ENCODE measurements around the gene C1QTNF8.
"Not testable (repeated sequence)": the region's sequence is repeated elsewhere in the genome, so short reads cannot be mapped to it uniquely, and the experiment has no call there.

The C1QTNF8 gene

GRCh38 chr16:1092685-1093283 lies 3.3 kb downstream of the C1QTNF8 start:
- DNase-seq = not testable (repeated sequence)

- no peak for DNase-seq
These were observed 4.0 kb downstream of the C1QTNF8 start for GRCh38 chr16:1091992-1092552.

GRCh38 chr16:1090620-1091587 lies 5.1 kb downstream of the C1QTNF8 start:
- peak in 2 of 3 experiments; percentile 13 to 34 for DNase-seq

- DNase-seq = no peak
These were observed 6.0 kb downstream of the C1QTNF8 start for GRCh38 chr16:1089822-1090619.

- DNase-seq = no peak
These were observed 6.6 kb downstream of the C1QTNF8 start for GRCh38 chr16:1089439-1089821.

GRCh38 chr16:1088295-1089170 lies 7.5 kb downstream of the C1QTNF8 start:
- DNase-seq = no peak

- not testable (repeated sequence) for DNase-seq
These were observed 9.6 kb downstream of the C1QTNF8 start for GRCh38 chr16:1086443-1086842.

GRCh38 chr16:1084971-1085370 lies 11.1 kb downstream of the C1QTNF8 start:
- DNase-seq = no peak

GRCh38 chr16:1082952-1083675 lies 12.9 kb downstream of the C1QTNF8 start:
- no peak for DNase-seq

- DNase-seq = no peak
These were observed 13.6 kb downstream of the C1QTNF8 start for GRCh38 chr16:1082266-1082951.

- DNase-seq = no peak
These were observed 14.2 kb downstream of the C1QTNF8 start for GRCh38 chr16:1081734-1082265.

- DNase-seq = no peak
These were observed 15.0 kb downstream of the C1QTNF8 start for GRCh38 chr16:1080801-1081733.

GRCh38 chr16:1079786-1080525 lies 16.1 kb downstream of the C1QTNF8 start:
- DNase-seq = no peak

GRCh38 chr16:1079341-1079740 lies 16.7 kb downstream of the C1QTNF8 start:
- no peak for DNase-seq

- DNase-seq = peak in 2 of 3 experiments; percentile 86 to 94
These were observed 17.4 kb downstream of the C1QTNF8 start for GRCh38 chr16:1078579-1079021.

- peak in 2 of 3 experiments; percentile 72 to 76 for DNase-seq
These were observed 18.0 kb downstream of the C1QTNF8 start for GRCh38 chr16:1077877-1078578.

- no peak for DNase-seq
These were observed 19.1 kb downstream of the C1QTNF8 start for GRCh38 chr16:1076801-1077576.
